ENCODE data around the gene NAP1L4.

- TF ChIP-seq REST (IDR thresholded peaks at IDR 0.05; ENCODE audit: insufficient read depth in 1 of 2, low read depth in 2 of 2, low read length in 1 of 2), result no peak
- TF ChIP-seq CTCF (IDR thresholded peaks at IDR 0.05), result no peak
- TF ChIP-seq POLR2AphosphoS5 (IDR thresholded peaks at IDR 0.05; ENCODE audit: low read depth, low read length), result no peak
- no peak for TF ChIP-seq TCF7L2 (IDR thresholded peaks at IDR 0.05; ENCODE audit: low read depth, low read length)
Measured at GRCh38 chr11:2964782-2965181, 27.3 kb downstream of the NAP1L4 start.

All from Panc1 (cell line).